GM23338 (cell line): Measurements from ENCODE around the gene GRIK4.

Source experiments
- CREB1 ChIP-seq: fragments of 250-450 bp; sonication (Bioruptor Pico); IDR thresholded peaks from 2 replicates; pipeline ENCODE4 v1.5.0; 2020; ENCODE audit warnings: low read depth, mild to moderate bottlenecking, moderate library complexity
- EZH2 ChIP-seq: fragments of 200-600 bp; sonication (generic); IDR thresholded peaks from one replicate; pipeline ENCODE4 v1.8.0; 2017; ENCODE audit warnings: antibody characterized with exemption, mild to moderate bottlenecking, low read depth; ENCODE audit not compliant: unreplicated experiment
- EZH2phosphoT487 ChIP-seq: fragments of 200-600 bp; sonication (generic); IDR thresholded peaks from one replicate; pipeline ENCODE4 v1.8.1; 2018; ENCODE audit warnings: antibody characterized with exemption; ENCODE audit not compliant: unreplicated experiment
- JUNB ChIP-seq: IDR thresholded peaks from one replicate; pipeline ENCODE4 v1.6.1; 2016; ENCODE audit warnings: antibody characterized with exemption; ENCODE audit not compliant: unreplicated experiment
- POLR2AphosphoS5 ChIP-seq: IDR thresholded peaks from 2 replicates; pipeline ENCODE4 v1.6.1; 2016; ENCODE audit warnings: antibody characterized with exemption, low read depth
- STAT1 ChIP-seq: IDR thresholded peaks from one replicate; pipeline ENCODE4 v1.6.1; 2016; ENCODE audit warnings: antibody characterized with exemption; ENCODE audit not compliant: unreplicated experiment
- ZNF114 ChIP-seq: fragments of 250-450 bp; sonication (Bioruptor Pico); IDR thresholded peaks from 2 replicates; pipeline ENCODE4 v1.5.0; 2020; ENCODE audit warnings: mild to moderate bottlenecking, moderate library complexity
- ZNF331 ChIP-seq: fragments of 250-450 bp; sonication (Bioruptor Pico); IDR thresholded peaks from 2 replicates; pipeline ENCODE4 v1.5.0; 2020; ENCODE audit warnings: low read depth, mild to moderate bottlenecking, moderate library complexity
- TF ChIP-seq, protein P1 (sequence below), 2 experiments: fragments of 200-600 bp in 1 of 2; sonication (generic) in 1 of 2; conservative IDR thresholded peaks; 2 replicates each; pipeline versions ENCODE4 v1.5.1 to v1.6.1; 2016 to 2017; ENCODE audit warnings: antibody characterized with exemption in 2 of 2, low read depth in 2 of 2, mild to moderate bottlenecking in 2 of 2, moderate library complexity in 1 of 2
- TF ChIP-seq, protein P2 (sequence below): IDR thresholded peaks from one replicate; pipeline ENCODE4 v1.6.1; 2018; ENCODE audit warnings: antibody characterized with exemption; ENCODE audit not compliant: unreplicated experiment
- TF ChIP-seq, protein P3 (sequence below): IDR thresholded peaks from 2 replicates; pipeline ENCODE4 v1.6.1; 2016; ENCODE audit warnings: antibody characterized with exemption

DNA sequence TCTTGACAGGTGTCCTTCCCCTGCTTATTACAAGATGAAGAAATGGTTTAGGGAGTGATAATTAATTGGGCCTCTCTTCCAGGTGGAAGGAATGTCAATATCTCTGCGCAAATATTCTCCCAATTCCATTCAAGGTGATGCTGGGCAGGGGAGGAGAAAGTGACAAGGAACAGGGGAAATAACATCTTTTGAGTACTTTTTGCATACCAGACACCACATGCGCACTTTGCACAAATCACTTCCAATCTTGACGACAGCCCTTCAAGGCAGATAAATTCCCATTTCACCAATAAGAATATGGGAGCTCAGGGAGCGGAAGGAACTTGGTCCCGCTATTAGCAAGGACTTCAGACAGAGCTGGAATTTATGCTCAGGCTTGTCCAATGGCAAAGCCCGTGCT is 367.2 kb downstream of the GRIK4 start:
- TF ChIP-seq, protein P1, sequence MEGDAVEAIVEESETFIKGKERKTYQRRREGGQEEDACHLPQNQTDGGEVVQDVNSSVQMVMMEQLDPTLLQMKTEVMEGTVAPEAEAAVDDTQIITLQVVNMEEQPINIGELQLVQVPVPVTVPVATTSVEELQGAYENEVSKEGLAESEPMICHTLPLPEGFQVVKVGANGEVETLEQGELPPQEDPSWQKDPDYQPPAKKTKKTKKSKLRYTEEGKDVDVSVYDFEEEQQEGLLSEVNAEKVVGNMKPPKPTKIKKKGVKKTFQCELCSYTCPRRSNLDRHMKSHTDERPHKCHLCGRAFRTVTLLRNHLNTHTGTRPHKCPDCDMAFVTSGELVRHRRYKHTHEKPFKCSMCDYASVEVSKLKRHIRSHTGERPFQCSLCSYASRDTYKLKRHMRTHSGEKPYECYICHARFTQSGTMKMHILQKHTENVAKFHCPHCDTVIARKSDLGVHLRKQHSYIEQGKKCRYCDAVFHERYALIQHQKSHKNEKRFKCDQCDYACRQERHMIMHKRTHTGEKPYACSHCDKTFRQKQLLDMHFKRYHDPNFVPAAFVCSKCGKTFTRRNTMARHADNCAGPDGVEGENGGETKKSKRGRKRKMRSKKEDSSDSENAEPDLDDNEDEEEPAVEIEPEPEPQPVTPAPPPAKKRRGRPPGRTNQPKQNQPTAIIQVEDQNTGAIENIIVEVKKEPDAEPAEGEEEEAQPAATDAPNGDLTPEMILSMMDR (conservative IDR thresholded peaks at IDR 0.05; ENCODE audit: low read depth in 2 of 2), result no peak
- no peak for TF ChIP-seq JUNB
- TF ChIP-seq EZH2phosphoT487, result no peak
- TF ChIP-seq POLR2AphosphoS5, result no peak
- no peak for TF ChIP-seq EZH2
- TF ChIP-seq, protein P2, sequence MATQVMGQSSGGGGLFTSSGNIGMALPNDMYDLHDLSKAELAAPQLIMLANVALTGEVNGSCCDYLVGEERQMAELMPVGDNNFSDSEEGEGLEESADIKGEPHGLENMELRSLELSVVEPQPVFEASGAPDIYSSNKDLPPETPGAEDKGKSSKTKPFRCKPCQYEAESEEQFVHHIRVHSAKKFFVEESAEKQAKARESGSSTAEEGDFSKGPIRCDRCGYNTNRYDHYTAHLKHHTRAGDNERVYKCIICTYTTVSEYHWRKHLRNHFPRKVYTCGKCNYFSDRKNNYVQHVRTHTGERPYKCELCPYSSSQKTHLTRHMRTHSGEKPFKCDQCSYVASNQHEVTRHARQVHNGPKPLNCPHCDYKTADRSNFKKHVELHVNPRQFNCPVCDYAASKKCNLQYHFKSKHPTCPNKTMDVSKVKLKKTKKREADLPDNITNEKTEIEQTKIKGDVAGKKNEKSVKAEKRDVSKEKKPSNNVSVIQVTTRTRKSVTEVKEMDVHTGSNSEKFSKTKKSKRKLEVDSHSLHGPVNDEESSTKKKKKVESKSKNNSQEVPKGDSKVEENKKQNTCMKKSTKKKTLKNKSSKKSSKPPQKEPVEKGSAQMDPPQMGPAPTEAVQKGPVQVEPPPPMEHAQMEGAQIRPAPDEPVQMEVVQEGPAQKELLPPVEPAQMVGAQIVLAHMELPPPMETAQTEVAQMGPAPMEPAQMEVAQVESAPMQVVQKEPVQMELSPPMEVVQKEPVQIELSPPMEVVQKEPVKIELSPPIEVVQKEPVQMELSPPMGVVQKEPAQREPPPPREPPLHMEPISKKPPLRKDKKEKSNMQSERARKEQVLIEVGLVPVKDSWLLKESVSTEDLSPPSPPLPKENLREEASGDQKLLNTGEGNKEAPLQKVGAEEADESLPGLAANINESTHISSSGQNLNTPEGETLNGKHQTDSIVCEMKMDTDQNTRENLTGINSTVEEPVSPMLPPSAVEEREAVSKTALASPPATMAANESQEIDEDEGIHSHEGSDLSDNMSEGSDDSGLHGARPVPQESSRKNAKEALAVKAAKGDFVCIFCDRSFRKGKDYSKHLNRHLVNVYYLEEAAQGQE, result no peak
- TF ChIP-seq CREB1 (CRISPR knock-in tag), result no peak
- TF ChIP-seq, protein P3, sequence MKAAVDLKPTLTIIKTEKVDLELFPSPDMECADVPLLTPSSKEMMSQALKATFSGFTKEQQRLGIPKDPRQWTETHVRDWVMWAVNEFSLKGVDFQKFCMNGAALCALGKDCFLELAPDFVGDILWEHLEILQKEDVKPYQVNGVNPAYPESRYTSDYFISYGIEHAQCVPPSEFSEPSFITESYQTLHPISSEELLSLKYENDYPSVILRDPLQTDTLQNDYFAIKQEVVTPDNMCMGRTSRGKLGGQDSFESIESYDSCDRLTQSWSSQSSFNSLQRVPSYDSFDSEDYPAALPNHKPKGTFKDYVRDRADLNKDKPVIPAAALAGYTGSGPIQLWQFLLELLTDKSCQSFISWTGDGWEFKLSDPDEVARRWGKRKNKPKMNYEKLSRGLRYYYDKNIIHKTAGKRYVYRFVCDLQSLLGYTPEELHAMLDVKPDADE, result no peak
- no peak for TF ChIP-seq STAT1
- TF ChIP-seq ZNF331 (CRISPR knock-in tag), result no peak
- TF ChIP-seq ZNF114, result no peak
